Stimulated activated CD8-positive, alpha-beta memory T cell treated with anti-CD3 and anti-CD28 coated beads, Interleukin-4, amount 100 ng/mL, for 24 hours (primary cell): ENCODE measurements around the gene SLC25A18.

ENCODE experiments used
- DNase-seq: peaks from one replicate; pipeline ENCODE4 v3.0.0-alpha.2; 2020; ENCODE audit warnings: low read depth

Gene SLC25A18

DNA sequence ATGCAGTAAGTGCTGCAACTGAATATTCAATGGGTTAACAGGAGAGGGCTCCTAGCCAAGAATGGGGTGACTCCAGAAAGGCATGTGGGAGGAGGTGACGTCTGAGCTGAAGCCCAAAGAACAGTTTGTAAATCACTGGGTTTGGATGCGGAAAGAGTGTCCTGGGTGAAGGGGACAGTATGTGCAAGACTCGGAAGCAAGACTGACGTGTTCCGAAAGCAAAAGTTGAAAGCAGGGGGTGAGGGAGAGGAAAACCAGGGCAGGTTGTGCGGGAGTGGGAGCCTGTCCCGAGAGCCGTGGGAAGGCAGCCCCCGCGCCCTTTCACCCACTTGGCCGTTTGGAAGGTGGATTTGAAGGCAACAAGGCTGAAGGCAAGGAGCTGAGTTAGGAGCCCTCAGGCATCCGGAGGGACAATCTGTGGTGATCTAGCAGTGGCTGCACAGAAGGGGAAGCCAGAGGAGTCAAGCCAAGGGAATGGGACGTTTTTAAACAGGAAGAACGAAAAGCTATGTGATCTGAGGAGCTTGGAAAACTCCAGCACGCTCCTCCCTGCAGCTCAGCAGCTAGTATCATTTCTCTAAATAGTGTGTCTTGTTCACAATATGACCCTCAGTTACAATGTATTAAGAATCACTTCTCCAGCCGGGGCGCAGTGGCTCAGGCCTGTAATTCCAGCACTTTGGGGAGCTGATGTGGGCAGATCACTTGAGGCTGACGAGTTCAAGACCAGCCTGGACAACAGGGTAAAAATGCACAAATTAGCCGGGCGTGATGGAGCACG, 7.7 kb downstream of the SLC25A18 start:
- no peak for DNase-seq

DNA sequence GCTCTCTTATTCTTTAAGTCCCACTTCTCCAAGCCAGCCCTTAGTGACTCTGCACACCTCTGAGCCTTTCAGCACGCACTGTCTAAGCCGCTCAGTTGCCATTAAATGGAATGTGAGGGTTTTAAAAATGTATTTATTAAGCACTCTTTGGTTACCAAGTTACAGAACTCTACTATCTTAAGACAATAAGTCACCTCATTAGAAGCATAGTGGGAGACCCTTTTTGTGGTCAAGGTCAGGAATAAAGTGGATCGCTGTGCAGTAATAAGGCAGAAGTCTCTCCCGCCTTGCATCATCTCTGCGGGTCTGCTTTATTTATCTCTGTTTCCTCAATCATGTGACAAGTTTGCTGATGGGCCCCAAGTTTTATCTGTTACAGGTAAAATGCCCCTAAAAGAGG, 11.9 kb downstream of the SLC25A18 start:
- DNase-seq, result no peak

- DNase-seq, result no peak
Measured at GRCh38 chr22:17575681-17576080, 12.4 kb downstream of the SLC25A18 start.

- no peak for DNase-seq
Measured at GRCh38 chr22:17576470-17576869, 13.2 kb downstream of the SLC25A18 start.

DNA sequence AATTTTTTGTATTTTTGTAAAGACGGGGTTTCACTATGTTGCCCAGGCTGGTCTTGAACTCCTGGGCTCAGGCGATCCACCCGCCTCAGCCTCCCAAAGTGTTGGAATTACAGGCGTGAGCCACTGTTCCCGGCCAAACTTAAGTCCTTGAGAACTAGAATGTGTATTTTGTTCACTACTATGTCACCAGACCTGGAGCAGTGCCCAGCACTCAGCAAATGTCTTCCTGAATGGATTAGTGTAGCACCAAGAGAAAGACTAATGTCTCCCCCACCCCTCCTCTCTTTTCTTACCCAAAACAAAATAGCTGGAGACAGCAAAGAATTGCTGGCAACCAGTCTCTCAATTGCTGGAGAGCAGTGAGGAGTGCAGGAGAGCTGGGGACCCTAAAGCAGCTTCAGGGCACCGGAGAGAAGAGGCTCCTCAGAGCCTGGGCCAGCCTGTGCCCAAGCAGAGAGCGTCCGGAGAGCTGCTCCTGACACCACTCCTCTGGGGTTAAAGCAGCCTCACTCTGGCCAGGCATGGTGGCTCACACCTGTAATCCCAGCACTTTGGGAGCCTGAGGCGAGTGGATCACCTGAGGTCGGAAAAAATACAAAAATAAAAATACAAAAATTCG, 14.9 kb downstream of the SLC25A18 start:
- DNase-seq, result no peak

GRCh38 chr22:17579535-17579981, 16.3 kb downstream of the SLC25A18 start:
- DNase-seq, result no peak

GRCh38 chr22:17580441-17581031, 17.2 kb downstream of the SLC25A18 start:
- no peak for DNase-seq

DNA sequence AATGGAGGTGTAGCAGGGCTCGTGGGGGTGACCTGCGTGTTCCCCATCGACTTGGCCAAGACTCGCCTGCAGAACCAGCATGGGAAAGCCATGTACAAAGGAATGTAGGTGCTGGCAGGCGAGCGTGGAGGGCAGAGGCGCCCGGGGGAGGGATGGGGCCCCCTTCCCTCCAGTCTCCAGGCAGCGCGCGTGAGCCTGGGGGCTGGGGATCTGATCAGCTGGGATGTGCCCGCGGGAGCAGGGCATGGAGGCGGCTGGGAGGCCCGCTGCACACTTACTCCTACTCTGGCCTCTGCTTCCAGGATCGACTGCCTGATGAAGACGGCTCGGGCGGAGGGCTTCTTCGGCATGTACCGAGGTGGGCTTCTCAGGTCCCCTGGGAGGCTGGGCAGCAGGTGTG, 17.8 kb downstream of the SLC25A18 start:
- DNase-seq, result no peak

DNA sequence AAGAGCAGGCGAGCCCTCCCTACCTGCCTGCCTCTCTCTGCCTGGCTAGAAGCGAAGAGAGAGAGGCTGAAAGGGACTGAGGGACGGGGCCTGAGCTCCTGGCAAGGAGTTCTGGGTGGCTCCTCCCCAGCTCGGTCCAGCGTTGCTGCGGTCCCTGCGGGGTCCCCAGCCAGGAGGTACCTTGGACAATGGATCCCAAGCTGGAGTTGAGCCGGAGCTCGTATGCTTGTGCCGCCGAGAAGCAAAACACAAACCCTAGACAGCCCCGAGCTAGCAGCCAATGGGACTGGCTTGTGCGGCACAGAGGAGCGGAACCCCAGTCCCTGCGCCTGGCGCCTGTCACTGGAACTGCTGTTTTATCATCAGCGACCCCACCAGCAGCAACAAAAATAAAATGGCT, 18.3 kb downstream of the SLC25A18 start:
- DNase-seq, result no peak

DNA sequence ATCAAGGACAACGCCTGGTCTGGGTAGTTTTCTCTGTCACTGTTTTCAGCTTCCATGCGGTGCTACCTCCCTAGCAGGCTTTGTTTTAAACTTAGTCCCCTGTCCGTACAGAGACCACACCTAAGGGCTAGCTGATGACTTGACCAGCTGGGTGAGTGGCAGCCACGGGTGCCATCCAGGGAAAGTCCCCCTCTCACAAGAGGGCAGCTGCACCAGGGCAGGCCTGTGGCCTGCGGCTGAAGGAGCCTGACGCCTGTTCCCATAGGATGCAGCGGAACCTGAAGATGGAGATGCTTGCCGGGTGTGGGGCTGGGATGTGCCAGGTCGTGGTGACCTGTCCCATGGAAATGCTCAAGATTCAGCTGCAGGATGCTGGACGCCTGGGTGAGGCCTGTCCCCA, 19.9 kb downstream of the SLC25A18 start:
- DNase-seq, result no peak

GRCh38 chr22:17586831-17587440, 23.6 kb downstream of the SLC25A18 start:
- no peak for DNase-seq

DNA sequence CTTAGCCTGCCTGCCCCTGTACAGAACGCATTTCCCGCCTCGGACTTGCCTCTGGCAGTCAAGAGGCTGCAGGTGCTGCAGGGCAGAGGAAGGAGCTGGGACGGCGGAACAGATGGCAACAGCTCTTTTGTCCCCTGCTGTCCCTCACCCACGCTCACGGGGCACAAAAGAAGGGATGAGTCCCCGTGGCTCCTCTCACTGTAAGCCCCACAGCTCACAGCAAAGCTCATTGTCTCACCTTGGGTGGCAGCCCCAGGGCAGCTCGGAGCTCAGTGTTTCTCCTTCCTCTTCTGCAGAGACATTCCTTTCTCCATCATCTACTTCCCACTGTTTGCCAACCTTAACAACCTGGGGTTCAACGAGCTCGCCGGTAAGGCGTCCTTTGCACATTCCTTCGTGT, 24.3 kb downstream of the SLC25A18 start:
- no peak for DNase-seq

GRCh38 chr22:17588606-17589005, 25.3 kb downstream of the SLC25A18 start:
- no peak for DNase-seq

- no peak for DNase-seq
Measured at GRCh38 chr22:17589810-17590375, 26.6 kb downstream of the SLC25A18 start.

GRCh38 chr22:17590586-17590985, 27.3 kb downstream of the SLC25A18 start:
- no peak for DNase-seq

GRCh38 chr22:17592201-17592600, 28.9 kb downstream of the SLC25A18 start:
- no peak for DNase-seq

DNA sequence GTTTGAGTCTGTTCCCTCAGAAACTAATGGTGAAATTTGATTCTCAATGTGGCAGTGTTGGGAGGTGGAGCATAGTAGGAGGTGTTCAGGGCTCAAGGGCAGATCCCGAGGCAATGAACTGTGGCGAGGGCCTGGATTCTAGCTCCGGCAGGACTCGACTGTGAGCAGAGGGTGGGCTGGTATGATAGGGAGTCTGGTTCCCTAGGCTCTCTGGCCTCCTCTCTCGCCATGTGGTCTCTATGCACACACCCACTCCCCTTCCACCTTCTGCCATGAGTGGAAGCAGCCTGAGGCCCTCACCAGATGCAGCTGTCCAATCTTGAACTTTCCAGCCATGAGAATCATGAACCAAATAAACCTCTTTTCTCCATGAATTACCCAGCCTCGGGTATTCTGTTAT, 32.9 kb downstream of the SLC25A18 start:
- no peak for DNase-seq

GRCh38 chr22:17597217-17597616, 33.9 kb downstream of the SLC25A18 start:
- DNase-seq, result no peak

- DNase-seq, result no peak
Measured at GRCh38 chr22:17598318-17598717, 35.0 kb downstream of the SLC25A18 start.

- no peak for DNase-seq
Measured at GRCh38 chr22:17601031-17601430, 37.7 kb downstream of the SLC25A18 start.

- DNase-seq, result no peak
Measured at GRCh38 chr22:17603668-17604067, 40.4 kb downstream of the SLC25A18 start.

DNA sequence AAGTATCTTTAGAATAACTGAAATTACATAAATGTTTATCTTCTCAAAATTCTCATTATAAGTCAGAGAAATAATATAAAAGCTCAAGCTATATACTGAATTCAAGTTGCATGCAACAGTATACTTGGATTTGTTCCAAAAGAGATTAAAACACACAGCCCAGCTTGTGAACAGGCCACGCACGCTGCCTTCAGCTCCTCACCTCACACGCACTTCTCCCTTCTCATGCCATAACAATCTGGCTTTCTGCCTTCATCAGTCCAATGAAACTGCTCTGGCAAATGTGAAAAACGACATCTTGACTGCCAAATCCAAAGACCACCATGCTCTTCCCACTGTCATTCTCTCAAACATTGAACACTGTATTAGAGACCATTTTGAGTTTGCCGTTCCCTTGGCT, 43.2 kb downstream of the SLC25A18 start:
- no peak for DNase-seq
